ENCODE results near the gene LPIN2.

LPIN2 gene

DNA sequence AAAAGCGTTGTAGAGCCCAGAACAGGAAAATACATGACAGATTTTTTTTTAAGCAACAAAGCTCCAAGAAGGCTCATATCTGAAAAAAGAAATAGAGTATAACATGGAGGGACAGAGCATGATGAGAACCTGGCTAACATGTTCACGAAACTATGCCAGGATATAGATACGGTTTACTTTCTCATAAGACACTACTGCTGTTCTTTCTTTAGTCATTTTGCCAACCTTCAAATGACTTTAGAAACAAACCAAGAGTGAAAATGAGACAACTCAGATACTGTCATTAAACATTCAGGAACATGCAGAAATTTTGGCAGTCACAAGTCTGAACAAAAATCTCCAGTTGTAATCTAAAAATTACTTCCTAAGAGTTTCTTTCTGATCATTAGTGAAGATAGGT lies 14.3 kb downstream of the LPIN2 start:
- DNase-seq = no peak

DNA sequence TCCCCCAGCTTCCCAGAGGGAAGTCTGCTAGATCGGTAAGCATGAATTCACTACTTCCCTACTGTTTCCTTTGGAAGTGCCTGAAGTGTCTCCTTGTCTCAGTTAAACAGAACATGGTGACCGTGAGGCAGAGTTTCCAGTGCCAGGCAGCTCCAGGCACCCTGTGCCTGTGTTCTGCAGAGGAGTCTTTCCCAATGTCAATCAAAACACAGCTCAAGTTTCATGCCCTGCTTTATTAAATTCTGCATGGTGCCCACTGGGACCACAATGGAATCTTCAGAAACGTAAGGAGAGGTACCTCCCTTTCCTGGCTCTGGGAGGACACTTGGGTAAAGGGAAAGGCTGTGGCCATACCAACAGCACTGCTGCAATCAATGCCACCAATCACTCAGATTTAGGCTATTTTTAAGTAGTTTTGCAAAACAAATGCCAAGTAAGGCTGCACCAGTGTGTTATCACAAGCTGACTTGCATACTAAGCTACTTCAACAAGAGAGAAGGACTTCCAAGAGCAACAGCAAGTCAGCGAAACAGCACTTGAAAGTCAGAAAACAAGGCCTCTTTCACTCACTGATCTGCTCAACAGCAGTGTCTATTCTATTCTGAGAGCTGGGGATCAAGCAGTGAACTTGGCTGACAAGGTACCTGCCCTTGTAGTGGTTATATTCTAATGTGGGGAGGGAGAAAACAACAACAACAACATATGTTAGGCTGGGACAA lies 14.9 kb downstream of the LPIN2 start:
- DNase-seq = no peak

DNA sequence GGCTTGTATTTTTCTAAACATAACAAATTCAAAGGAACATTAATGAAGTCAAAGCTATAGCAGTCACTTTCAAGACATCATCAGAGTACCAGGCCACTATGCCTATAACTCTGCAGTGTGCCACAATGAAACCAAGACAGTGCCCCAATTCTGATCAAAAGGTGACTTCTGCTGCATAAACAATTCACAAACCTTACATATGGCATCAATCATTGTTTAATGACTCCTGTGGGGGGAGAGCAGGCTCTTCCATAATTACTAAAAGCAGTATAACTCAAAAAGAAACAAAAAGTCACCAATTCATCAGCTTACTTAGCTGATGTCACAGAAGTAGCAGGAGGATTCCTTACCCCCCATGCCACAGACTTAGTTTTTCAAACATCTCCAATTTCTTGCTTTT lies 15.5 kb downstream of the LPIN2 start:
- no peak for DNase-seq

DNA sequence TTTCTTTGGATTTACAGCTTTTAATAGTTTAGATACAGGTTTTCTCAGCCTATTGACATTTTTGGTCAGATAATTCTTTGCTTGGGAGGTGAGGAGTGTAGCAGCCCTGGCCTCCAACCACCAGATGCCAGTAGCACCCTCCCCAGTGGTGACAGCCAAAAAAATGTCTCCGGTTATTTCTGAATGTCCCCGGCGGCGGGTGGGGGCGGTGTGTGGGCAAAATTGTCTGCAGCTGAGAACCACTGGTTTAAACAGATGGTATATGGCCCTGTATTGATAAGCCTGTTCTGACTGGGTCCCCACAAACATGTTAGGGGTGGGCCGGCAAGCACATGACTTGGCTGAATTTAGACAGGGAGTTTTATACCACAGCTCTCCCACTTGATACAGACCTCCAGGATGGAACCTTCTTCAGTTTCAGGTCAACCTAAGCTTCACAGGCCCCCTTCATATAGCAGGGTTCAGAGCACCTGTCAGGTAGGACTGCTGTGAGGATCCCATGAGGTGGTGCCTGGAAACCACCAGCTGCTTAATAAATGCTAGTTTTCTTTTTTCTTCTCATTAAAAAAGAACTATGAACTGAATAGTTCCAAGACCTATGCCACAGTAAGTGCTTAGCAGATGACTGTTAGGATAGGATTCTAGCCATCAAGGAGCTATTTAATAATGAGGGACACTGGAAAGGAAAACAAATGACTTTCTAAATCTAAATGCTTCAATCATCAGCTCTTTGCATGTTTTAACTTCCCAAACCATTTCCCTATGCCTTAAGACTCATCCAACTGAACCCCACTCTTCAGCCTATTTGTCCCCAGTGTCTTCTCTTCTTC lies 18.1 kb downstream of the LPIN2 start:
- DNase-seq = peak; percentile 48

DNA sequence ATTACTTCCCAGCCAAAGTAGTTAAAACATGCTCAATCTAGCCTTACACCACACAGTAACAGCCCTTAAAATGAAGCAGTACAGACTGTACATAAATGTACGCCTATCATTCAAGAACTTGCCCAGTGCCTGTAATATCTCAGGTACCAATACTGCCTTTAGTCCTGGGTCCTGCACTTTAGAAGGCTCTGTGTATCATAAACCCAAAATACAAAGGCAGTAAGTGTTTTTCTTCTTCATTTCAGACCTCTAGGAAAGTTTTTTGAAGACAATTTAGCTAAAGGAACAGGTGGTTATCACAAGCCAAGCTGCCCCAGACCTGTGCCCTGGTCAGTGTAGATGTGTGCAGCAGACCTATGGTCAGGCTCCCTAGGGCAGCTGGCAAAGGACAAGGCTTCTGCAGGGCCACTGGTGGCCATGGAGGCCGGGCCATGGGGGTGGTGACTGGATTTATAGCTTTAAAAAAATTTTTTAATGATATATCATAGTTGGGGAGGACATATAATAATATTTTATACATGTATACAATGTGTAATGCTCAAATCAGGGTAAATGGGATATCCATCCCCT lies 18.8 kb downstream of the LPIN2 start:
- no peak for DNase-seq

DNA sequence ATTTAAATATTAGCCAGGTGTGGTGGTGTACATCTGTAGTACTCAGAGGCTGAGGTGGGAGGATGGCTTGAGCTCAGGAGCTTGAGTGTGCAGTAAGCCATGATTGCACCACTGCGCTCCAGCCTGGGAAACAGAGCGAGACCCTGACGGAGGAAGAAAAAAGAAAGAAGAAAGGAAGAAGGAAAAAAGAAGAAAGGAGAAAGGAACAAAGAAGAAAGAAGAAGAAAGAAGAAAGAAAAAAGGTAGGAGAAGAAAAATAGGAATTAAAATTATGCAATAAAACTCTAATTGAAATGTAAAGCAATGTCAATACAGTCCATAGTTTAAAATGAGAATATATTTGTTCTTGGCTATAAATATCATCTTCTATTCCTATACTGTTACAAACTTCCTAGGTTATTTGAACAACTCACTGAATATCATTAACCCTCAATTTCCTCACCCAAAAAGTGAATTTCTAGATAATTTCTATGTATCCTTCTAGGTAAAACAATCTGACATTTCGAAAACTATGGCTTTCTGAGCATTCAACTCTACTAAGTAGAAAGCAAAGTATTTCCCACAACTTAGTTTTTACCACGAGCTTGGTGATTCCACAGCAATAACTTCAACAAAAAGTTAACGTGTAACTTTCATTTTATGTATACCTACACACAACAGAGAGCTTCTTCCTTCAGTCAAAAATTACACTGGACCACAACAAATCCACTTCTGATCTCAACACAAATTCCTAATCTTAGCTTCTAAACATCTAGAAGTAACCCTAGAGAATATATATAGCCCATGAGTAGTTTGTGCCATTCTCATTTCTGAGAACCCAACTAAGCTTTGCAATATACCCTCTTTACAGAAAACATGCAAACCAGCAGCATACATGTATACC lies 19.7 kb downstream of the LPIN2 start:
- DNase-seq = no peak

DNA sequence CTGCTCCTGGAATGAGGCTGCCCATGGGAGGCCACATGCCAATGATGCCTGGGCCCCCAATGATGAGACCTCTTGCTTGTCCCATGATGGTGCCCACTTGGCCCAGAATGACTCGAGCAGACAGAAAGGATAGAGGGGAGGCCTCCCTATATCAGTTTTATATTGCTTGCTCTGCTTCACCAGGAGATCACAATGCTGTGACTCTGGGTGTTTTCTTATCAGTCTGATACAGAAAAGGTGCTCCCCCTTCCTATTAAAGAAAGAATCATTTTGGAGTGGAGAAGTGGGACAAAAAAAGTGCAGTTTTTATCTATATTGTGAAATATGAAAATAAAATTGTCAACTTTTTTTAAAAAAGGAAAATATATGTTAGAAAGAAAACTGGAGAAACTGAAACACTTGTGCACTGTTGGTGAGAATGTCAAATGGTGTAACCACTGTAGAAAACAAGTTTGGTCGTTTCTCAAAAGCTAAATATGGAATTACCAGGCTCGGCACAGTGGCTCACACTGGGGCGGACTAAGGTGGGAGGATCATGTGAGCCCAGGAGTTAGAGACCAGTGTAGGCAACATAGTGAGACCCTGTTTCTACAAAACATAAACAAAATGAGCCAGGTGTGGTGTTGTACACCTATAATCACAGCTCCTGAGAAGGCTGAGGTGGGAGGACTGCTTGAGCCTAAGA lies 21.8 kb downstream of the LPIN2 start:
- DNase-seq = no peak

DNA sequence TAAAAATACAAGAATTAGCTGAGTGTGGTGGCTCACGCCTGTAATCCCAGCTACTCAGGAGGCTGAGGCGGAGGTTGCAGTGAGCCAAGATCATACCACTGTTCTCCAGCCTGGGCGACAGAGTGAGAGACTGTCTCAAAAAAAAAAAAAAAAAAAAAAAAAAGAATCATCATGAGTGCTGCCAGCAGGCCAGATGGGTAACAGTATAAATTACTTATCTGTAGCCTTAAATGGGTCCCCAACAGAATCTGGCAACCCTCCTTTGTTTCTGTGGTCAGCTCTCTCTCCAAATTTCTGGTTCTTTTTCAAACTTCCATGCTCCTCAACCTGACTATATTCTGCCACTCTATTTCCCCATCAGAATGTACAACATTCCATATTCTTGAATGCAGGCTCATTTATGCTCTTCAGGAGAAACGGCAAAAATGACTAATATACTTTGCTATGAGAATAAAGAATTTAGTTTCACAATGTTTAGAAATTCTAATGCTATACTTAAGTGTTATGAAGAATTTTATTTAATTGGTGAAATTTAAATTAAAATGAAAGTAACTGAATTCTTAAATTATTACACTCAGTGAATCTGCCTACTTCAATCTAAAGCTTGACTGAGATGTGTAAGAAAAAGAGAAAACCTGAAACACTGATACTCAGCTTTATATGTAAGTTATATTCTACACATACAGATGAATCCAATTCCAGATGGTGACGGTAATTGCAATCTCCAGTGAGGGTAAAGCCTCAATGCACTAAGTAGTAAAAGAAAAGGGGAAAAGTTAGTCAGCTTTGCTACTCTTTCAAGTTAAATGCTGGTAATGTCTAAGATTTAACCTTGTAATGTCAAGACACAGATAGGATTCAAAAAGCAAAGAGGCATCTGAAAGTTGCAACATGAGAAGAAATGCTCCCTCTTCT lies 24.8 kb downstream of the LPIN2 start:
- DNase-seq = no peak

DNA sequence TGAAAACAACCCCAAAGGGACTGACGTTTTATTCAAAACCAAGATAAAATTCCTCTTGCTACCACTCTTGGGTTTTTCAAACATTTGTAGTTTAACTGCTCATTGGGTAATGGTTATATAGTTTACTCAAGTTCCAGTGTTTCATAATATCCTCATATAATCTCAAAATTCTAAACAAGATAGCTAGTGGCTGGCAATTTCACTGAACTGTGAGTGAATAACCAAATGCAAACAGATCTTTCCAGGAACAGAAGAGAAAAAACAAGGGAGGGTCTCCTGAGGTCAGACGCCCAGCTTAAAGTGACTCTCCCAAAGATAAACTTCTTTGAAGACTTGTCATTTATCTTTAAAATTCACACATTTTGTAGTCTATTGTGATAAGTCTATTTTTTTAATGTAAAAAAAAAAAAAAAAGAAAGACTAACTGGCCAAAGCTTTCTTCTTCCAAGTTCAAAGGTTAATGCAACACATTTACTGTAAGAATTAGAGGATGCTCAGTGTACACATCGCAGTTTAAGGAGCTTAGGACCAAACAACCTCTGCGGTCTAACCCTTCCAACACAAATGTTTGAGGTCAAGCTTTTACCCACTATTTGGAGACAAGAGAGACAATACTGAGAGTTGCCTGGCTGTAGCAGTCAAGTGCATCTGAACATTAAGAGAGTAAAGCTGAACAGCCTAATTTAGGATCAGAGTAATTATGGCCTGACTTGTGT lies 26.6 kb downstream of the LPIN2 start:
- DNase-seq = no peak

DNA sequence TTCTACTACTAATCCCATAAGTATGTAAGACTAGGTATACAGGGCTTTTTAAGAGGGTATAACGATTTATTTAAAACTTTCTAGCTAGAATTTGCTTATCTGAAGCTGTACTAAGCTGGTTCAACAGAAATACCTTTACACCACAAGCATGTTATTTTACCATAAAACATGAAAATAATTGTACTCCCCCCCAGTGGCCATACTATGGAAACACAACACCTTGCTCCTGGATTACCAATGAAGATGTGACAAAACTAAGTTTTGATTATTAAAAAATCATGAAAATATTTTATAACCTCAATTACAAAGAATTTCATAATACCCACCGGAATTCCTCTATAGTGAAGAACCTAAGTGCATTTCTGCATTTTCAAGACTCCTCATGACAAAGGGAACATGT lies 27.3 kb downstream of the LPIN2 start:
- DNase-seq = peak; percentile 57

DNA sequence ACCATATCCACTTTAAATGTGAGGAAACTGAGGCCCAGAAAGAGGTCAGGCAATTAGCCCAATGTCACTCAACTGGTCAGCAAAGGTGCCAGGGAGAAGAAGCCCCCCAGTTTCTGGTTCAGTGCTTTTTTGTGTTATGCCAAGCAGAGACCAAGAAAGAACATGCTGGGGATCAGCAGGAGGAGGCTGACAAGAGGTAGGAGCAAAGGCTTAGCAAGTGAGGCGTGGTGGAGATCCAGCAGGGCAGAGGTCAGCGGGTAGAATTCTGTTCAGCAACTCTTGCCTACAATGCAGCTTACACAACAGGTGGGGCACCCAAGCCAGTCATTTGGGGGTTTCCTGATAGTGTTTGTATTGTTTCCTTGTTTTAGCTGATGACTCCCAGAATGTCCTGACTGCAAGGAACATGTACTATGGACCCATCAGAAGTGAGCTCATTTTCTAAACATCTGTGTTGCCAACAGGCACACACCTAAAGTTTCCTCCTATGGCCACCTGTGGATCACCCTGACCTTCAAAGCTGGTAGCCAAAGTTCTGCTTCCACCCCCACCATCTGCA lies 28.2 kb downstream of the LPIN2 start:
- DNase-seq = peak; percentile 47

DNA sequence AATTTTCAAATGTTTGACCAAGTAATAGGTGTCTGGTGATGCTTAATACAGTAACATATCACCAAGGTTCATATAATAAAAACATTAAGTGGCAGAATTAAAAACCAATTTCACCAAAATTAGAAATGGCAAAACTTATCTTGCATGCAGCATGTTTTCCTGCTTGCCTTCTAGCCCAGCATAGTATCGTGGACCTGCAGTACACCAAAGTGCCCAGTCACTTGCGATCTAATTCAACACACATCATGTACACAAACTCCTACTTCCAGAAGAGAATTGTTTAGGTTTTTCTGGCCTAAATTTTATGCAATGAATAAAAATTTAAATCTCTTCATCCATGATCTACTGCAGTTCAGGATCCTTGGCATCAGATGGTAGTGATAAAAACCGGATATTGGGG lies 28.9 kb downstream of the LPIN2 start:
- DNase-seq = no peak

DNA sequence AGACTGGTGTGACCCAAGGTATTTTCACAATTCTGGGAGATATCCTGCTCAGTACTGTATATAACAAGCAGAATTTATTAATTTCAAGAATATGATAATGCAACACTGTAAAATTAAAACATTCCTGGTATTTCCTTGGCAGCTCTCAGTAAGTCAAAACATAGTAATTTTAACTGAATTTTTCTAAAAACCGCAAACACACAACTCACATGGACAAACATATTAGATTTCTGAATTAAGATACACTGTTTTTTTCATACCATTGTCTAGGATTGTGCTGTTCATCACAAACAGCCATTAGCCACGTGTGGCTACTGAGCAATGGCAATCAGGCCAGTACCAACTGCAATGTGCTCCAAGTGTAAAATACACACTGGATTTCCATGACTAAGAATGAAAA lies 29.6 kb downstream of the LPIN2 start:
- no peak for DNase-seq

DNA sequence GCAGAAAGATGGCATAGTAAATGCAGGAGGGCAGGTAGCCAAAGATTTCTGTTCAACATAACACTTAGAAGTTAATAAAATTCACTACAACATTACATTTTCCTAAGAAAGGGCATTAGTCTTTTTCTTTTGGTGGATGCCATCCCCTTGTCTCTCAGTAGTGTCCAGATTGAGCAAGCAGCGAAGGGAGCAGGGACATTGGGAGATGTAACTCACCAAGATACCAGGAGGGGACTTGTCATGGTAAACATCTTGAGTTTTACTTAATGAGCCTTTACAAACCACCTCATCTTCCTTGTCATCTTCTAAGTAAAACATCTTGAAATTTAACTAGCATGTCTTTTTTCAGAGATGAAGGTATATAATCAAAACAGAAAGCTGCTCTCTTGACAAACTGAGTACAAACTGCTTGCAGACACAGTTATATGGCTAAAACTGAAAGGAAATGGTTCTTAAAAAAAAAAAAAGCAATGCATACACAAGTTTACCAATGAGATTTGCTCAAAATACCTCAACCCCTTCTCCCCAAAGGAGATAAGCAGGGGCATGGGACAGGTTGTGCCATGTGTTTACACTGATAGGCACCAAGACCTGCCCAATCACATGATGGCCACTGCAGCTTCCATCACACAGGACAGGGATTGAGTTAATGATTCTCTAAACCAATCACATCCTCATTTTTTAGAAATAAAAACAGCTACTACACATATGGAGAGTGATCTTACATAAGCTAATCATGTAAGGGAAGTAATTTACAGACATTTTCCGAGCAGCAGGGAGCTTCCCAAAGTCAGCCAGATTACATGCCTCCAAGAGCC lies 30.3 kb downstream of the LPIN2 start:
- DNase-seq = peak; percentile 41

DNA sequence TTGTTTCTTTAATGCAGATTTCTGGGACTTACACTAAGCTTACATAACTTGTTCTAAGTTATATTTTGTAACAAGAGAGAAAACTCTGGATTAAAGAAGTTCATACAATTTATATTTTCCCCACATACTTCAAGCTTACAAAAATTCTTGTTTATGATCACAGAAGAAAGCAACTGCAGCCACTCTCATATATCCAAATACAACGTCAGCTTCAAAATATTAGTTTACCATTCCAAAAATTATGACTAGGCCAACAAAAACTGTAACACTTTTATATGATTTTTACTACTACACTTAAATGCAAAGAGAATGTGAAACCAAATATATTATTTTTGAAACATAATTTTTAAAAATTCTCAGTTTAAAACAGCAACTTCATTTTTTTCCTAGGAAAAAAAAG lies 30.9 kb downstream of the LPIN2 start:
- DNase-seq = no peak

DNA sequence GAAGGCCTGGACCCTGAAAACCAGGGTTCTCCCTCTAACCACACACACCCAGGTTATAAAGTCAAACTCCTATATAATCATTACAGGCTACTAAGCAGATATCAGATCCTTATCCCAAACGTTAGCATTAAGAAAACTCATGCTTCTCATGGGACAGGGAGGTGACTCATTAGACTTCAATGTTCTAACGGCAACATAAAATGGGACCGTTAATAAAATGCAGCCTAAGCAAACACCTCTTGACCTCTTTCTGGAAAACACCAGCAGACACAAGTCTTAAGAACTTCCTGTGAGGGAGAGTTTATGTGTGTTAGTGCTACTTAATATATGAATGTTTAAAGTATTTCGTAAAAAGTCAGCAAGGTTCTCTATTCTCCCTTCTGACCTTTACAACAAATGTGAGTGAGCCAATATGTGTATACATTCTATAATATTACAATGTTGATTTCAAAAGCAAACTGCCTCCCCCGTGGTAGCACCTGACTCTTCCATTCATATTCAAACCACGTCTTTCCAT lies 31.7 kb downstream of the LPIN2 start:
- peak; percentile 70 for DNase-seq

DNA sequence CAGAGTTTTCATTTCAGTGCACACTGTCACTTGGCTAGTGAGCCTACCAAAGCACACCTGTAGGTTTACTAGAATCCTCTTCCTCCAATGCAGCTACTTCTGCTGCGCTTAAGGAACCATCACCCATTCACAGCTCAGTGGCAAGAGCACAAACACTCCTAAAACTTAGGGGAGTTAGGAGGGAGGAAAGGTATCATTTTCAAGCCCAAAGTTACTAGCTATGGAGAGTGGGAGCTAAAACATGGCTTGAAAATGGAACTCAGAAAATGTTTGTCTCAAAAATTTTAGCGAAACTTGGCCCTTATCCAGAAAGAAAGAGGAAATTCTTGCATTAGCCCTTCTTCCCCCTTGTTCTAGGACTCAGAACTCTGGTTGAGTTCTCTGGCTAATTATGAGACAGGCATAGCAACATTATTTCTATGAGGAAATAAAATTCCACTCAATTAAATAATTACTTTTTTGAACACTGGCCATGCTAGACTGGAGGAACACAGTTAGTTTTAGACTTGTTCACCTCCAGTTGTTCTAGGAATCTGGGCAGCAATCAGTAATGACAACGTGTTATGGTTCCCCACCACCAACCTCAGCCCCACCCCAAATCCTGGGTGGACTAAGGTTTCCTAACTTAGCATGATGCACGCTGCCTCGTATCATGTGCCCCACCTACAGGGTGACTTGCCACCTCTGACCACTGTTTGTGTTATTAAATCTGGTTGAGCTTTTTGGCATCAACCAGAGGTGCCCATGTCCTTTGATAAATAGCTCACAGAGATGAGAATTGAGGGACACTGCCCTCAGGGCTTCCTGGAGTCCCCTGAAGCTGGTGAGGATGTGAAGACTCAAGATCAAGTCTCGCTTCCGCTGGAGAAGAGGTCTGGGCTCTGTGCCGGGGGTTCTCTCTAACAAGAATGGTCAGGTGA lies 32.8 kb downstream of the LPIN2 start:
- no peak for DNase-seq

DNA sequence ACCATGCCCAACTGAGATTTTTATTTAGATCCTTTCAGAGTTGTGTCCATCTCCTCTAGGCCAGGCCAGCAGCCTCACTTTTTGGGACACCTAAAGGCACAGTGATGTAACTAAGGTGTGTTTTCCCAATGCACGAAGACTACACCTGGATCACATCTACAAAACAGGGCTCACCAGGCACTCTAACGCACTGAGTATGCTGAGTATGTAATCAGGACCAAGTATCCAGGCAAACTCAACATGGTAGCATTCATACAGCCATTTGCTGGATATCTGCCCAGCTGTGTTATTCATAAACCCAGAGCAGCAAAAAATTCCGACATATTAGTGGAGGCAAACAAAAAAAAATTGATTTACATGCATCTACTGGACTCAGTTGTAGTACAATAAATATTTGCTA lies 33.8 kb downstream of the LPIN2 start:
- no peak for DNase-seq
